Measurements from ENCODE around the gene CDH23.

DNA sequence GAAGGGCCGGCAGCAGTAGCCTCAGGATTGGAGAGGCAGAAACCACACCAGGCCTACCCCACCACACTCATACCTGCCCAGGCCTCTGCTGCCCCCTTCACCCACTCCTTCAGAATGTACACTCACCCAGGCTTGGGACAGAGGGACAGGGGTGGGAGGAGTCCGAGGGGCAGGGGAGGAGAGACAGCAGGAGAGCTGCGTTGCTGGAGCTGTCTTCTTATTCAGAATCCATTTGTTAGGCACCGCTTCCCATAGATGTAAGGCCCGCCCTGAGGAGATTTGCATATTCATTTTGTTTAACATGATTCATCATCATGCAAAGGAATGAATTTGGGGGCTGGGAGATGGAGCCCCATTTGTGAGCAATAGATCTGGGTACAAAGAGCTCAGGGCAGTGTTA lies 156.7 kb downstream of the CDH23 start:
- TF ChIP-seq, protein P1, sequence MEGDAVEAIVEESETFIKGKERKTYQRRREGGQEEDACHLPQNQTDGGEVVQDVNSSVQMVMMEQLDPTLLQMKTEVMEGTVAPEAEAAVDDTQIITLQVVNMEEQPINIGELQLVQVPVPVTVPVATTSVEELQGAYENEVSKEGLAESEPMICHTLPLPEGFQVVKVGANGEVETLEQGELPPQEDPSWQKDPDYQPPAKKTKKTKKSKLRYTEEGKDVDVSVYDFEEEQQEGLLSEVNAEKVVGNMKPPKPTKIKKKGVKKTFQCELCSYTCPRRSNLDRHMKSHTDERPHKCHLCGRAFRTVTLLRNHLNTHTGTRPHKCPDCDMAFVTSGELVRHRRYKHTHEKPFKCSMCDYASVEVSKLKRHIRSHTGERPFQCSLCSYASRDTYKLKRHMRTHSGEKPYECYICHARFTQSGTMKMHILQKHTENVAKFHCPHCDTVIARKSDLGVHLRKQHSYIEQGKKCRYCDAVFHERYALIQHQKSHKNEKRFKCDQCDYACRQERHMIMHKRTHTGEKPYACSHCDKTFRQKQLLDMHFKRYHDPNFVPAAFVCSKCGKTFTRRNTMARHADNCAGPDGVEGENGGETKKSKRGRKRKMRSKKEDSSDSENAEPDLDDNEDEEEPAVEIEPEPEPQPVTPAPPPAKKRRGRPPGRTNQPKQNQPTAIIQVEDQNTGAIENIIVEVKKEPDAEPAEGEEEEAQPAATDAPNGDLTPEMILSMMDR (IDR thresholded peaks at IDR 0.05): no peak
- TF ChIP-seq EZH2 (IDR thresholded peaks at IDR 0.05; ENCODE audit: borderline replicate concordance, insufficient read depth, low read depth, low read length, poor library complexity, severe bottlenecking): no peak
